Fibroblast of skin of left biceps (primary cell): ENCODE data around the gene IGFALS.
A peak's percentile ranks its signal among the peaks of the same experiment; 100 is the strongest.

Source experiments
- DNase-seq, 2 experiments: peaks; one replicate each; pipeline ENCODE4 v3.0.0-alpha.2; 2013; ENCODE audit warnings: low read depth in 2 of 2

IGFALS gene

GRCh38 chr16:1793578-1794220, at the start of gene IGFALS:
Gene IGFALS (minus strand): TSS chr16:1793705. CDS start chr16:1793652, 53 bp downstream.
- no peak for DNase-seq

GRCh38 chr16:1839554-1839953, 46.0 kb upstream of the IGFALS start:
- DNase-seq = peak; percentile 59 to 60

GRCh38 chr16:1834096-1834495, 40.6 kb upstream of the IGFALS start:
- DNase-seq = no peak

GRCh38 chr16:1832838-1833454, 39.4 kb upstream of the IGFALS start:
- DNase-seq = no peak

GRCh38 chr16:1831186-1832075, 37.9 kb upstream of the IGFALS start:
- no peak for DNase-seq

GRCh38 chr16:1830213-1830612, 36.7 kb upstream of the IGFALS start:
- no peak for DNase-seq

GRCh38 chr16:1828645-1829410, 35.3 kb upstream of the IGFALS start:
- no peak for DNase-seq

- DNase-seq = peak; percentile 78 to 79
These were observed 33.4 kb upstream of the IGFALS start, which contains the start of the genes FAHD1 and HAGH for GRCh38 chr16:1826691-1827573. Gene FAHD1 (plus strand): TSS chr16:1827206. CDS start chr16:1827239, 33 bp downstream. Gene HAGH (minus strand): TSS chr16:1826825. CDS start chr16:1826787, 38 bp downstream.

- DNase-seq = no peak
These were observed 32.6 kb upstream of the IGFALS start for GRCh38 chr16:1825864-1826690.

- DNase-seq = no peak
These were observed 31.9 kb upstream of the IGFALS start for GRCh38 chr16:1825381-1825863.

- DNase-seq = no peak
These were observed 30.3 kb upstream of the IGFALS start for GRCh38 chr16:1823821-1824220.

GRCh38 chr16:1822801-1823200, 29.3 kb upstream of the IGFALS start:
- DNase-seq = no peak

GRCh38 chr16:1821861-1822611, 28.5 kb upstream of the IGFALS start:
- DNase-seq = no peak

- no peak for DNase-seq
These were observed 27.4 kb upstream of the IGFALS start for GRCh38 chr16:1820946-1821290.

- DNase-seq = no peak
These were observed 26.8 kb upstream of the IGFALS start for GRCh38 chr16:1820096-1820945.

- DNase-seq = no peak
These were observed 26.1 kb upstream of the IGFALS start for GRCh38 chr16:1819611-1820010.

- no peak for DNase-seq
These were observed 25.5 kb upstream of the IGFALS start for GRCh38 chr16:1818873-1819525.
